ENCODE measurements around the gene CIDEA.

The CIDEA gene

DNA sequence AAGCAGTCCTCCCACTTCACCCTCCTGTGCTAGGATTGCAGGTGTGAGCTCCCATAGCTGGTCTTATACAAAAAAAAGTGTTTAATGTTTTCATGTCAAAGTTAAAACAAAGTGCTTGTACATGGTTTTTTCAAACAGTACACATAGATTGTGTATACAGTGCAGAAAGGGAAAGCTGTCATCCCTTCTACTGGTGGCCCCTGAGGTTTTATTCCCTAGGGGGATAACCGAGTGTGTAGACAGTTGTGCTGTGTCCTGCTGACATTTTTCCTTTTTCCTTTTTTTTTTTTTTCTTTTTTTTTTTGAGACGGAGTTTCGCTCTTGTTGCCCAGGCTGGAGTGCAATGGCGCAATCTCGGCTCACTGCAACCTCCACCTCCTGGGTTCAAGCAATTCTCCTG lies 64.7 kb downstream of the CIDEA start:
- Histone ChIP-seq H3K4me2 (ENCODE audit: low read depth, low read length) (no peak overlapping the region), H2AFZ (ENCODE audit: low read length) (no peak overlapping the region), H3K4me3 (ENCODE audit: low read length) (no peak overlapping the region), H3K9me2 (replicated peaks; ENCODE audit: insufficient read depth, low read length) (no peaks in the 10 kb centered on the region), H4K20me1 (ENCODE audit: insufficient read depth, low read length) (no peaks in the 10 kb centered on the region), H3F3A (ENCODE audit: insufficient read depth, low read length) (0 out of 2 replicates have a peak, but pooled peaks cover 4% of the 10 kb centered on the region), H3K9me3 (replicated peaks; ENCODE audit: insufficient read depth, low read length) (no peaks in the 10 kb centered on the region), H3K9ac (ENCODE audit: low read length) (no peak overlapping the region), H3K79me2 (ENCODE audit: low read length) (no peaks in the 10 kb centered on the region), H3K4me1 (ENCODE audit: low read length) (peaks cover 12% of the 10 kb centered on the region), H3K27me3 (replicated peaks; ENCODE audit: insufficient read depth, low read length) (no peaks in the 10 kb centered on the region), H3K27ac (ENCODE audit: low read length) (no peak overlapping the region), H3K36me3 (replicated peaks; ENCODE audit: insufficient read depth, low read length) (no peaks in the 10 kb centered on the region)
- no peak for DNase-seq
- TF ChIP-seq EZH2phosphoT487 (IDR thresholded peaks at IDR 0.05; ENCODE audit: low read length): no peak
- TF ChIP-seq EZH2 (optimal IDR thresholded peaks at IDR 0.05; ENCODE audit: low read depth, low read length): no peak
- TF ChIP-seq, protein P1, sequence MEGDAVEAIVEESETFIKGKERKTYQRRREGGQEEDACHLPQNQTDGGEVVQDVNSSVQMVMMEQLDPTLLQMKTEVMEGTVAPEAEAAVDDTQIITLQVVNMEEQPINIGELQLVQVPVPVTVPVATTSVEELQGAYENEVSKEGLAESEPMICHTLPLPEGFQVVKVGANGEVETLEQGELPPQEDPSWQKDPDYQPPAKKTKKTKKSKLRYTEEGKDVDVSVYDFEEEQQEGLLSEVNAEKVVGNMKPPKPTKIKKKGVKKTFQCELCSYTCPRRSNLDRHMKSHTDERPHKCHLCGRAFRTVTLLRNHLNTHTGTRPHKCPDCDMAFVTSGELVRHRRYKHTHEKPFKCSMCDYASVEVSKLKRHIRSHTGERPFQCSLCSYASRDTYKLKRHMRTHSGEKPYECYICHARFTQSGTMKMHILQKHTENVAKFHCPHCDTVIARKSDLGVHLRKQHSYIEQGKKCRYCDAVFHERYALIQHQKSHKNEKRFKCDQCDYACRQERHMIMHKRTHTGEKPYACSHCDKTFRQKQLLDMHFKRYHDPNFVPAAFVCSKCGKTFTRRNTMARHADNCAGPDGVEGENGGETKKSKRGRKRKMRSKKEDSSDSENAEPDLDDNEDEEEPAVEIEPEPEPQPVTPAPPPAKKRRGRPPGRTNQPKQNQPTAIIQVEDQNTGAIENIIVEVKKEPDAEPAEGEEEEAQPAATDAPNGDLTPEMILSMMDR (IDR thresholded peaks at IDR 0.05; ENCODE audit: low read length): no peak

DNA sequence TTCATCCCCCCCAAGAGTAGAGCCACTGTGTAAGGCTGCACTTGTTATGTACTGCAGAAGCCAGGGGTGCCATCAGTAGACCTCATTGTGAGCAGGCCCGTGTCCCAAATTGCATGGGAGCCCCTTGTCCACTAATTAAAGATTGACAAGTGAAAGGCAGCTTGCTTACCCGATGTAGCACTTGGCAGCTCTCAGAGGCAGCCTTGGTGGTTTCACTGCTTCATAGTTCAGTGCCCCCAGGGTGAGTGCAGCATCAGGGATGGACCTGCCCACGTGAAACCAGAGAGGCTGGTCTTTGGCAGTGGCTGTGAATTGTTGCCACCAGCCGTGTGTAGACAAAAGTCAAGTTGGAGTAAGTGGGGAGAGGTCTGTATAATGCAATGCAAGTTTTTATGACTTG lies 67.2 kb downstream of the CIDEA start:
- no peaks in the 10 kb centered on the region for H3K9me3 ChIP-seq (replicated peaks; ENCODE audit: insufficient read depth, low read length)
- DNase-seq: no peak

DNA sequence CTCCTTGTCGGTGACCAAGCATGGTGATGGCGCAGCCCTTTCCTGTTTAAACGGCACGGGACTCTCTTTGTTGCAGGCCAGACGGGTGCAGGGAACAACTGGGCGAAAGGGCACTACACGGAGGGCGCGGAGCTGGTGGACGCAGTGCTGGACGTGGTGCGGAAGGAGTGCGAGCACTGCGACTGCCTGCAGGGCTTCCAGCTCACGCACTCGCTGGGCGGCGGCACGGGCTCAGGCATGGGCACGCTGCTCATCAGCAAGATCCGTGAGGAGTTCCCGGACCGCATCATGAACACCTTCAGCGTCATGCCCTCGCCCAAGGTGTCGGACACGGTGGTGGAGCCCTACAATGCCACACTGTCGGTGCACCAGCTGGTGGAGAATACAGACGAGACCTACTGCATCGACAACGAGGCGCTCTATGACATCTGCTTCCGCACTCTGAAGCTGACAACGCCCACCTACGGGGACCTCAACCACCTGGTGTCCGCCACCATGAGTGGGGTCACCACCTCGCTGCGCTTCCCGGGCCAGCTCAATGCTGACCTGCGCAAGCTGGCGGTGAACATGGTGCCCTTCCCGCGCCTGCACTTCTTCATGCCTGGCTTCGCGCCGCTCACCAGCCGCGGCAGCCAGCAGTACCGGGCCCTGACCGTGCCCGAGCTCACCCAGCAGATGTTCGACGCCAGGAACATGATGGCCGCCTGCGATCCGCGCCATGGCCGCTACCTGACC lies 71.0 kb downstream of the CIDEA start:
- Histone ChIP-seq H3K9me3 (replicated peaks; ENCODE audit: insufficient read depth, low read length) (no peaks in the 10 kb centered on the region), H3K9ac (ENCODE audit: low read length) (no peak overlapping the region), H3K27me3 (replicated peaks; ENCODE audit: insufficient read depth, low read length) (no peaks in the 10 kb centered on the region), H4K20me1 (ENCODE audit: insufficient read depth, low read length) (no peaks in the 10 kb centered on the region), H2AFZ (ENCODE audit: low read length) (no peak overlapping the region), H3K4me2 (ENCODE audit: low read depth, low read length) (no peak overlapping the region), H3F3A (ENCODE audit: insufficient read depth, low read length) (no peaks in the 10 kb centered on the region), H3K9me2 (replicated peaks; ENCODE audit: insufficient read depth, low read length) (no peaks in the 10 kb centered on the region), H3K79me2 (ENCODE audit: low read length) (no peaks in the 10 kb centered on the region), H3K4me1 (ENCODE audit: low read length) (no peaks in the 10 kb centered on the region), H3K27ac (ENCODE audit: low read length) (no peak overlapping the region), H3K4me3 (ENCODE audit: low read length) (no peak overlapping the region), H3K36me3 (replicated peaks; ENCODE audit: insufficient read depth, low read length) (peaks cover 4% of the 10 kb centered on the region; the same call in 1 of the 2 replicates)
- no peak for DNase-seq
- TF ChIP-seq, protein P1 (IDR thresholded peaks at IDR 0.05; ENCODE audit: low read length): no peak
- TF ChIP-seq EZH2phosphoT487 (IDR thresholded peaks at IDR 0.05; ENCODE audit: low read length) (no peak), EZH2 (optimal IDR thresholded peaks at IDR 0.05; ENCODE audit: low read depth, low read length) (no peak)

More for the DNA sequence above, 67.2 kb downstream of the CIDEA start:
- no peak overlapping the region for H3K27ac ChIP-seq (ENCODE audit: low read length)
- no peaks in the 10 kb centered on the region for H3K79me2 ChIP-seq (ENCODE audit: low read length)
- H3K4me1 ChIP-seq (ENCODE audit: low read length): no peaks in the 10 kb centered on the region
- H3K9me2 ChIP-seq (replicated peaks; ENCODE audit: insufficient read depth, low read length): no peaks in the 10 kb centered on the region
- no peak overlapping the region for H3K4me2 ChIP-seq (ENCODE audit: low read depth, low read length)
- no peak for TF ChIP-seq EZH2 (optimal IDR thresholded peaks at IDR 0.05; ENCODE audit: low read depth, low read length)
- TF ChIP-seq EZH2phosphoT487 (IDR thresholded peaks at IDR 0.05; ENCODE audit: low read length): no peak
- no peaks in the 10 kb centered on the region for H3F3A ChIP-seq (ENCODE audit: insufficient read depth, low read length)
- no peak overlapping the region for H3K9ac ChIP-seq (ENCODE audit: low read length)
- no peaks in the 10 kb centered on the region for H3K27me3 ChIP-seq (replicated peaks; ENCODE audit: insufficient read depth, low read length)
- H4K20me1 ChIP-seq (ENCODE audit: insufficient read depth, low read length): no peaks in the 10 kb centered on the region
- no peaks in the 10 kb centered on the region for H3K36me3 ChIP-seq (replicated peaks; ENCODE audit: insufficient read depth, low read length)
- no peak overlapping the region for H3K4me3 ChIP-seq (ENCODE audit: low read length)
- H2AFZ ChIP-seq (ENCODE audit: low read length): no peak overlapping the region

DNA sequence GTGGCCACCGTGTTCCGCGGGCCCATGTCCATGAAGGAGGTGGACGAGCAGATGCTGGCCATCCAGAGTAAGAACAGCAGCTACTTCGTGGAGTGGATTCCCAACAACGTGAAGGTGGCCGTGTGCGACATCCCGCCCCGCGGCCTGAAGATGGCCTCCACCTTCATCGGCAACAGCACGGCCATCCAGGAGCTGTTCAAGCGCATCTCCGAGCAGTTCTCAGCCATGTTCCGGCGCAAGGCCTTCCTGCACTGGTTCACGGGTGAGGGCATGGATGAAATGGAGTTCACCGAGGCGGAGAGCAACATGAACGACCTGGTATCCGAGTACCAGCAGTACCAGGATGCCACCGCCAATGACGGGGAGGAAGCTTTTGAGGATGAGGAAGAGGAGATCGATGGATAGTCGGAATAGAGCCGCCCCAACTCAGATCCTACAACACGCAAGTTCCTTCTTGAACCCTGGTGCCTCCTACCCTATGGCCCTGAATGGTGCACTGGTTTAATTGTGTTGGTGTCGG lies 71.6 kb downstream of the CIDEA start:
- Histone ChIP-seq H3K9me3 (replicated peaks; ENCODE audit: insufficient read depth, low read length) (no peaks in the 10 kb centered on the region), H3K27me3 (replicated peaks; ENCODE audit: insufficient read depth, low read length) (no peaks in the 10 kb centered on the region), H3K36me3 (replicated peaks; ENCODE audit: insufficient read depth, low read length) (peaks cover 4% of the 10 kb centered on the region; the same call in 1 of the 2 replicates), H3K4me1 (ENCODE audit: low read length) (no peaks in the 10 kb centered on the region), H4K20me1 (ENCODE audit: insufficient read depth, low read length) (no peaks in the 10 kb centered on the region), H3K4me3 (ENCODE audit: low read length) (no peak overlapping the region), H3K9me2 (replicated peaks; ENCODE audit: insufficient read depth, low read length) (no peaks in the 10 kb centered on the region), H3K79me2 (ENCODE audit: low read length) (peaks cover 1% of the 10 kb centered on the region; the same call in 1 of the 2 replicates), H3K9ac (ENCODE audit: low read length) (no peak overlapping the region), H3K4me2 (ENCODE audit: low read depth, low read length) (no peak overlapping the region), H3F3A (ENCODE audit: insufficient read depth, low read length) (no peaks in the 10 kb centered on the region), H3K27ac (ENCODE audit: low read length) (no peak overlapping the region), H2AFZ (ENCODE audit: low read length) (no peak overlapping the region)
- TF ChIP-seq, protein P1 (IDR thresholded peaks at IDR 0.05; ENCODE audit: low read length): no peak
- TF ChIP-seq EZH2 (optimal IDR thresholded peaks at IDR 0.05; ENCODE audit: low read depth, low read length) (no peak), EZH2phosphoT487 (IDR thresholded peaks at IDR 0.05; ENCODE audit: low read length) (no peak)
- DNase-seq: no peak

Measured in MM.1S (cell line).